Stimulated activated CD4-positive, alpha-beta T cell treated with anti-CD3 and anti-CD28 coated beads, Interleukin-4, amount 100 ng/mL, for 48 hours (primary cell): ENCODE measurements around the gene SULF2.

Experiments used
- DNase-seq, 2 donors: peaks; one replicate each; pipeline ENCODE4 v3.0.0-alpha.2; 2020; ENCODE audit warnings: low read depth in 2 of 2

SULF2 gene

GRCh38 chr20:47648943-47649342 is 136.3 kb downstream of the SULF2 start:
- no peak for DNase-seq

- DNase-seq = no peak
These were observed 137.3 kb downstream of the SULF2 start for GRCh38 chr20:47647994-47648393.

- no peak for DNase-seq
These were observed 139.6 kb downstream of the SULF2 start for GRCh38 chr20:47645632-47646031.

GRCh38 chr20:47642624-47643023 is 142.7 kb downstream of the SULF2 start:
- no peak for DNase-seq

- DNase-seq = no peak
These were observed 143.2 kb downstream of the SULF2 start for GRCh38 chr20:47642118-47642517.

GRCh38 chr20:47638851-47639250 is 146.4 kb downstream of the SULF2 start:
- no peak for DNase-seq

GRCh38 chr20:47635256-47635655 is 150.0 kb downstream of the SULF2 start:
- no peak for DNase-seq

- DNase-seq = no peak
These were observed 154.2 kb downstream of the SULF2 start for GRCh38 chr20:47631078-47631477.

GRCh38 chr20:47629907-47630306 is 155.4 kb downstream of the SULF2 start:
- DNase-seq = no peak

- DNase-seq = no peak
These were observed 157.7 kb downstream of the SULF2 start for GRCh38 chr20:47627540-47627939.

- DNase-seq = no peak
These were observed 162.1 kb downstream of the SULF2 start for GRCh38 chr20:47623206-47623605.

GRCh38 chr20:47622118-47622665 is 163.1 kb downstream of the SULF2 start:
- DNase-seq = no peak

- no peak for DNase-seq
These were observed 164.2 kb downstream of the SULF2 start for GRCh38 chr20:47620808-47621805.

GRCh38 chr20:47618479-47618878 is 166.8 kb downstream of the SULF2 start:
- no peak for DNase-seq

- no peak for DNase-seq
These were observed 170.5 kb downstream of the SULF2 start for GRCh38 chr20:47614703-47615309.

- DNase-seq = no peak
These were observed 172.6 kb downstream of the SULF2 start for GRCh38 chr20:47612670-47613069.

GRCh38 chr20:47611785-47612184 is 173.5 kb downstream of the SULF2 start:
- no peak for DNase-seq

- DNase-seq = no peak
These were observed 174.4 kb downstream of the SULF2 start for GRCh38 chr20:47610945-47611250.

- DNase-seq = peak; percentile 56 to 68
These were observed 174.9 kb downstream of the SULF2 start for GRCh38 chr20:47610247-47610944.

GRCh38 chr20:47609001-47609400 is 176.3 kb downstream of the SULF2 start:
- DNase-seq = no peak
